ENCODE measurements around the gene ALLC. TPM values are rescaled to one million over a fixed set of nuclear protein-coding genes. Genes with fewer than 3 reads are reported as not detected.
"Not testable (repeated sequence)": the region's sequence is repeated elsewhere in the genome, so short reads cannot be mapped to it uniquely, and the experiment has no call there.

Gene ALLC
- total RNA-seq: under 0.01 TPM in 1 of 2 replicates, not detected in the other

- DNase-seq (ENCODE audit: low read depth): no peak
- no peak within 1 kb of the TSS for H3K4me3 ChIP-seq (ENCODE audit: low read depth, low read length)
- TF ChIP-seq CTCF (IDR thresholded peaks at IDR 0.05; ENCODE audit: insufficient read depth, low read depth, low read length): no peak
Measured at GRCh38 chr2:3657881-3658280, at the start of gene ALLC. TSS of gene ALLC (plus strand) at chr2:3658200. CDS start at chr2:3671158, 12,958 bp downstream.

- H3K4me3 ChIP-seq (ENCODE audit: low read depth, low read length): no peak overlapping the region
- no peak for TF ChIP-seq CTCF (IDR thresholded peaks at IDR 0.05; ENCODE audit: insufficient read depth, low read depth, low read length)
- DNase-seq (ENCODE audit: low read depth): no peak
Measured at GRCh38 chr2:3608373-3609278, 49.4 kb upstream of the ALLC start.

- H3K4me3 ChIP-seq (ENCODE audit: low read depth, low read length); DNase-seq (ENCODE audit: low read depth): not testable (repeated sequence)
Measured at GRCh38 chr2:3609279-3609673, 48.7 kb upstream of the ALLC start.

- no peak for DNase-seq (ENCODE audit: low read depth)
- H3K4me3 ChIP-seq (ENCODE audit: low read depth, low read length): no peak overlapping the region
- no peak for TF ChIP-seq CTCF (IDR thresholded peaks at IDR 0.05; ENCODE audit: insufficient read depth, low read depth, low read length)
Measured at GRCh38 chr2:3610415-3610814, 47.6 kb upstream of the ALLC start.

GRCh38 chr2:3610881-3611505, 47.0 kb upstream of the ALLC start:
- no peak for DNase-seq (ENCODE audit: low read depth)
- H3K4me3 ChIP-seq (ENCODE audit: low read depth, low read length): no peak overlapping the region
- no peak for TF ChIP-seq CTCF (IDR thresholded peaks at IDR 0.05; ENCODE audit: insufficient read depth, low read depth, low read length)

- no peak for DNase-seq (ENCODE audit: low read depth)
- H3K4me3 ChIP-seq (ENCODE audit: low read depth, low read length): no peak overlapping the region
- no peak for TF ChIP-seq CTCF (IDR thresholded peaks at IDR 0.05; ENCODE audit: insufficient read depth, low read depth, low read length)
Measured at GRCh38 chr2:3611589-3611988, 46.4 kb upstream of the ALLC start.
